LNCaP clone FGC (cell line): ENCODE measurements around the gene UBR4.

Source experiments
- DNase-seq: peaks from one replicate; pipeline ENCODE4 v3.0.0-alpha.2; 2011; ENCODE audit warnings: low read depth
- H3K4me3 ChIP-seq: 2 replicates; pipeline ENCODE4 v1.5.1; 2011; ENCODE audit warnings: mild to moderate bottlenecking, low read depth, low read length, control low read depth
- TF ChIP-seq, protein P1 (sequence below): IDR thresholded peaks from 2 replicates; pipeline ENCODE4 v1.5.1; 2012; ENCODE audit warnings: mild to moderate bottlenecking; ENCODE audit not compliant: control insufficient read depth, insufficient read depth; ENCODE audit errors: extremely low read depth

Gene UBR4

DNA sequence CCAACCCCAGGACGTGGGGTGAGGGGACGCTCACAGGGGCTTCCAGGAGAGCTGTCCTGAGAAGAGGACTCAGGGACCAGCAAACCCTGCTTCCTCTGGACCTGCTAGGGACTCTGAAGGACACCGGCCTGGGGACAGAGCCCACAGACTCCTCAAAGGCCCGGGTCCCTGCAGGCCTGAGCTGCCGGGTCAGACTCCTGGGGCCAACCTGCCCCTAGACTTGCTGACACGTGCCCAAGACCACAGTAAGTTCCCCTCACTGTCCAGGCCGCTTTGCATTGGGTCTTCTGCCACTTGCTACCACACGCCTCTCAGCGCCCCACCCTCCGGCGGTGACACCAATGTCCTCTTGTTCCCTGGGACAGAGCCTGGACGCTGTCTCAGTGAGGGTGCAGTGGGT is 146.9 kb downstream of the UBR4 start:
- TF ChIP-seq, protein P1, sequence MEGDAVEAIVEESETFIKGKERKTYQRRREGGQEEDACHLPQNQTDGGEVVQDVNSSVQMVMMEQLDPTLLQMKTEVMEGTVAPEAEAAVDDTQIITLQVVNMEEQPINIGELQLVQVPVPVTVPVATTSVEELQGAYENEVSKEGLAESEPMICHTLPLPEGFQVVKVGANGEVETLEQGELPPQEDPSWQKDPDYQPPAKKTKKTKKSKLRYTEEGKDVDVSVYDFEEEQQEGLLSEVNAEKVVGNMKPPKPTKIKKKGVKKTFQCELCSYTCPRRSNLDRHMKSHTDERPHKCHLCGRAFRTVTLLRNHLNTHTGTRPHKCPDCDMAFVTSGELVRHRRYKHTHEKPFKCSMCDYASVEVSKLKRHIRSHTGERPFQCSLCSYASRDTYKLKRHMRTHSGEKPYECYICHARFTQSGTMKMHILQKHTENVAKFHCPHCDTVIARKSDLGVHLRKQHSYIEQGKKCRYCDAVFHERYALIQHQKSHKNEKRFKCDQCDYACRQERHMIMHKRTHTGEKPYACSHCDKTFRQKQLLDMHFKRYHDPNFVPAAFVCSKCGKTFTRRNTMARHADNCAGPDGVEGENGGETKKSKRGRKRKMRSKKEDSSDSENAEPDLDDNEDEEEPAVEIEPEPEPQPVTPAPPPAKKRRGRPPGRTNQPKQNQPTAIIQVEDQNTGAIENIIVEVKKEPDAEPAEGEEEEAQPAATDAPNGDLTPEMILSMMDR, result no peak
- DNase-seq, result no peak
- no peak overlapping the region for H3K4me3 ChIP-seq

DNA sequence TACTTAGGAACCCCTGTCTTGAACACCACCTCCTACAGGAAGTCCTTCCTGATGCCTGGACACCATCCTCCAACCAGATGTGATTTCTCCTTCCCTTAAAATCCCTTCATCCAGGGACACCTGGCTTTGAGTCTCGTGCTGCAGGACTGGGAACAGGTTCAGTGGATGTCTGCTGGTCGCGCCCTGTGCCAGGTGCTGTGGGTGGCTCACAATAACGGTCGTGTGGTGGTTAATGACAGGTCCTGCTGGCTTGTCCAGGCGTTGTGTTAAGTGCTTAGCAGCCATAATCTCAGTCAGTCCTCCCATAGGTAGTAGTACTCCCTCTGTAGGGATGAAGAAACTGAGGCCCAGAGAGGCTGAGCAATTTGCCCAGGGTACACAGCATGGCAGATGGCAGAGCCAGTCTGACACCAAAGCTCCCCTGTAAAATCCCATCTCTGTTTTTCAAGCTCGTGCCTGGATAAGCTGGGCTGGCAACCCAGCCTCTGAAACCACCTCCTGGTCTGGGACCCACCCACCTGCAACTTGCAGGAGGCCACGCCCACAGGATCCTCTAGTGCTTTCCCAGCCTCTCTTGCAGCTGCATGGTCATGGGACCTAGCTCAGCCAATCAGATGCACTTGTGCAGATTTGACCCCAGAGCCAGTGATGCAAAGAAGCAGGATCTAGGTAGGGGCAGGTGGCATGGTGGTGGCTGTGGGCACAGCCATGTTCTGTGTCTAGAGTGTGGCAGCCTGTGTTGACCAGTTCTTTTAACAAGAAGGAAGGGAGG is 147.6 kb downstream of the UBR4 start:
- no peak for DNase-seq
- TF ChIP-seq, protein P1, result no peak
- no peak overlapping the region for H3K4me3 ChIP-seq

DNA sequence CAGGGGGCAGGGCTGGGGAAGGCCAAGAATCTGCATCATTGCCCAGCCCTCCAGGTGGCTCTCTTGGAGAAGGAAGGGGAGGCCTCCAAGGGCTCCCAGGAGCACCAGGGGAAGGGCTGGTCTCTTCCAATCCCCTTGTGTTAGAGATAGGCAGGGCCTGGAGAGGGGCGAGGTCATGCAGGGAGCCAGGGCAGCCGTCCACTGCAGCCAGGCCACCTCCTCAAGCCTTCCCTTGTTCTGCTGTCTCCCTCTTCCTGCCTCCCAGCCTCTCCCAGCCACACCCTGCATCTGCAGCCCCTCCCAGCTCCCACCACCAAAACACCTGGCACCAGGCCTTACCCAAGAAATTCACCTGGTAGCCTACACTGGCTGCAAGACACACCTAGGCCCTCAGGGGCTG is 148.3 kb downstream of the UBR4 start:
- TF ChIP-seq, protein P1, result no peak
- no peak for DNase-seq
- H3K4me3 ChIP-seq, result no peak overlapping the region

DNA sequence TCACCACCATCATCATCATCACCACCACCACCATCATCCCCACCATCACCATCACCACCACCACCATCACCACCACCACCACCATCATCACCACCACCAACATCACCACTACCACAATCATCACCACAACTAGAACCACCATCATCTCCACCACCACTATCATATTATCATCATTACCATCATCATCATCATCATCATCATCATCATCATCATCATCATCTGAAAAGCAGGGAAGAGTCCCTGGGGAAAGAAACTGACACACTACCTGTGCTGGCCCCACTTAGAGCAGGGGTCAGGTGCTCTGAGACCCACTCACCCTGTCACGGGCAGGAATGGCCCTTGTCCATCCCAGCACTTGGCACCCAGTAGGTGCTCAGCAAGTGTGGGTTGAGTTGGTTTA is 148.7 kb downstream of the UBR4 start:
- TF ChIP-seq, protein P1, result no peak
- H3K4me3 ChIP-seq, result no peak overlapping the region
- no peak for DNase-seq

DNA sequence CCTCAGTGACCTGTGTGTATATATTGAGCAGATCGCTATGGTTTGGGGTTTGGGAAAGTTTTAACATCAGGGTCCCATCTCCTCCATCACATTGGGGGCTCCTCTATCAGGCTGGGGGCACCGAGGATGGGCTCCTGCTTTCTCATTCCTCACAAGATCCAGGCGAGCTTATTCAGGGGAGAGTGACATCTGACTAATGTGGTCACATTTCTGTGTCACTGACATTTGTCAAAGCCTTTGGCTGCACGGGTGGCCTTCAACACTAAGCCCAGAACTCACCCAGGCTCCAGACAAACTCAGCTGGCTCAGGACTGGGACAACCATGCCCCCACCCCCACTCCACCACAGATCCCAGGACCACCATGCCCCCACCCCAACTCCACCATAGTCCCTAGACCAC is 150.3 kb downstream of the UBR4 start:
- TF ChIP-seq, protein P1, result no peak
- H3K4me3 ChIP-seq, result no peak overlapping the region

DNA sequence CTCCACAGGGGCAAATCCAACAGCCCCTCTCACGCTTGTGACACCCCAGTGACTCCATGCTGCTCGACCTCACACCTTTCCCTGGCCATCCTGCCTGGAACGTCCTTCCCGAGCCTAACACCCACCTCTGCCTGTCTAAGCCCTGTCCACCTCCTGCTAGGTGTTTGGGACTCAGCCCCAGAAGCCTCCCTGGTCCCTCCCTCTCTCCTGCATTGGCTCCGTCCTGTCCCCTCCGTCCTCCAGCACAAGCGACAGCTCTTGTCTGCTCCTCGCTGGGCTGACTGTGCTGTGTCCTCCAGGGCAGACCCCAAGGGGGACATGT is 151.6 kb downstream of the UBR4 start:
- no peak for DNase-seq
- no peak overlapping the region for H3K4me3 ChIP-seq
- TF ChIP-seq, protein P1, result no peak

More for the DNA sequence above, 150.3 kb downstream of the UBR4 start:
- no peak for DNase-seq

DNA sequence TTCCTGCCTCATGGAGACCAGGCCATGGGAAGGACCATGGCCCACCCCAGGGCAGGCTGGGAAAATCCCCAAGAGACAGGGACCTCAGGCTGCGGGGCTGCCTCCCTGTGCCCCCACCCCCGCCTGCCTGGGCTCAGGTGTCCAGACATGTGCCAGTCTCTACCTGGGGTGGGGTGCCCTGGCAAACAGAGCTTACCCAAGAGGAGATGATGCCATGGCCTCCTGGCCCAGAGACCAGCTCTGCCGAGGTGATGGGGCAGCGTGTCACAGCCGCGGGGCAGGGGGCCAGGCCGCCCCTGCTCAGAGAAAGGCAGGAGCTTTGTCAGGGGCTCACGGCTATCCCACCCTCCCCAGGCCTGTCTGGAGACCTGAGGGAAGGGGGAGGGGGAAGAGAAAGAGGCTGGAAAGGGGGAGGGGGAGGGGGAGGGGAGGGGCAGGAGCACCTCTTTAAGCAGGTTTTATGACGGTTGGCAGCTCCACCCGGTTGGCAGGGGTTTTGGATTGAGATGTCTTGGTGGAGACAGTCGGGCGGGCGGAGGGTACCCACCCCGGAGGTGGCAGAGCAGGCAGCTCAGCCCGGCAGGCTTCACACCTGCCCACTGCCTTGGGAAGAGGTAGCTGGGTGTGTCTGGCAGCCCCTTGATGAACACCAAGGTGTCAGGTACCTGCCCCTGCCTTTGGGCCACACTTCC is 152.1 kb downstream of the UBR4 start:
- no peak for DNase-seq

More for the DNA sequence above, 152.1 kb downstream of the UBR4 start:
- TF ChIP-seq, protein P1, result no peak
- H3K4me3 ChIP-seq, result no peak overlapping the region
